GM04503 (cell line): Measurements from ENCODE around the gene RAD23A.
A peak's percentile ranks its signal among the peaks of the same experiment; 100 is the strongest.
"Not testable (repeated sequence)": the region's sequence is repeated elsewhere in the genome, so short reads cannot be mapped to it uniquely, and the experiment has no call there.

ENCODE experiments used
- DNase-seq: peaks from one replicate; pipeline ENCODE4 v3.0.0-alpha.2; 2012; ENCODE audit warnings: low read depth

RAD23A gene

GRCh38 chr19:12937927-12938778, 7.5 kb upstream of the RAD23A start, which contains the start of gene CALR:
TSS of gene CALR (plus strand) at chr19:12938609. CDS start at chr19:12938680, 71 bp downstream.
- peak; percentile 97 for DNase-seq

- no peak for DNase-seq
Observed at GRCh38 chr19:12938779-12939601, 6.7 kb upstream of the RAD23A start.

- DNase-seq = no peak
Observed at GRCh38 chr19:12939975-12940423, 5.7 kb upstream of the RAD23A start.

- DNase-seq = no peak
Observed at GRCh38 chr19:12940897-12941296, 4.8 kb upstream of the RAD23A start.

- no peak for DNase-seq
Observed at GRCh38 chr19:12943437-12944044, 2.1 kb upstream of the RAD23A start.

- no peak for DNase-seq
Observed at GRCh38 chr19:12944104-12944674, 1.5 kb upstream of the RAD23A start.

GRCh38 chr19:12946092-12946721, 545 bp downstream of the RAD23A start:
- DNase-seq = no peak

- DNase-seq = no peak
Observed at GRCh38 chr19:12946731-12947496, 1.3 kb downstream of the RAD23A start.

GRCh38 chr19:12947702-12948611, 2.3 kb downstream of the RAD23A start:
- no peak for DNase-seq

- DNase-seq = no peak
Observed at GRCh38 chr19:12948612-12949362, 3.1 kb downstream of the RAD23A start.

- no peak for DNase-seq
Observed at GRCh38 chr19:12949363-12950283, 4.0 kb downstream of the RAD23A start.

GRCh38 chr19:12952050-12952449, 6.4 kb downstream of the RAD23A start:
- DNase-seq = not testable (repeated sequence)

GRCh38 chr19:12952488-12953137, 7.0 kb downstream of the RAD23A start:
- DNase-seq = no peak

- no peak for DNase-seq
Observed at GRCh38 chr19:12953138-12953798, 7.6 kb downstream of the RAD23A start.

GRCh38 chr19:12953799-12954611, 8.3 kb downstream of the RAD23A start:
- no peak for DNase-seq

GRCh38 chr19:12954612-12954962, 8.9 kb downstream of the RAD23A start:
- no peak for DNase-seq
